OCI-LY3 (cell line): ENCODE measurements around the gene LAMTOR1.
A peak's percentile ranks its signal among the peaks of the same experiment; 100 is the strongest.

Experiments
- H2AFZ ChIP-seq: fragments of 200-600, 300-600 bp; shearing (Covaris generic); 2 replicates; pipeline ENCODE4 v1.6.0; 2014; ENCODE audit warnings: antibody characterized with exemption, low read depth, low read length
- H3K27ac ChIP-seq: fragments of 200-600, 300-600 bp; sonication (generic); 2 replicates; pipeline ENCODE4 v1.5.1; 2014; ENCODE audit warnings: mild to moderate bottlenecking, low read length, moderate library complexity, mixed read lengths
- H3K27me3 ChIP-seq: fragments of 200-600, 300-600 bp; sonication (generic); 2 replicates; pipeline ENCODE4 v1.6.1; 2014; ENCODE audit warnings: low read depth, low read length, mixed read lengths
- H3K36me3 ChIP-seq: fragments of 200-600, 300-600 bp; sonication (generic); replicated peaks from 2 replicates; pipeline ENCODE3; 2014; ENCODE audit warnings: low read depth, low read length, mixed read lengths
- H3K4me1 ChIP-seq: fragments of 300-600, 200-600 bp; sonication (generic); 2 replicates; pipeline ENCODE4 v1.6.1; 2014; ENCODE audit warnings: low read length, mixed read lengths
- H3K4me2 ChIP-seq: fragments of 200-600, 300-600 bp; sonication (generic); 2 replicates; pipeline ENCODE4 v1.6.1; 2014; ENCODE audit warnings: low read length, mixed read lengths
- H3K4me3 ChIP-seq: fragments of 300-600, 200-600 bp; sonication (generic); 2 replicates; pipeline ENCODE4 v1.5.1; 2014; ENCODE audit warnings: antibody characterized with exemption, mild to moderate bottlenecking, low read length, moderate library complexity
- H3K79me2 ChIP-seq: fragments of 300-600, 200-600 bp; shearing (Covaris generic); 2 replicates; pipeline ENCODE4 v1.6.1; 2014; ENCODE audit warnings: mild to moderate bottlenecking, low read length, mixed read lengths
- H3K9ac ChIP-seq: fragments of 300-600, 200-600 bp; shearing (Covaris generic); 2 replicates; pipeline ENCODE4 v1.6.0; 2014; ENCODE audit warnings: mild to moderate bottlenecking, low read length, moderate library complexity
- H3K9me3 ChIP-seq: fragments of 200-600, 300-600 bp; shearing (Covaris generic); 2 replicates; pipeline ENCODE4 v1.6.1; 2014; ENCODE audit warnings: low read length, mixed read lengths; ENCODE audit not compliant: insufficient read depth
- H4K20me1 ChIP-seq: fragments of 200-600, 300-600 bp; sonication (generic); 2 replicates; pipeline ENCODE4 v1.6.1; 2016; ENCODE audit warnings: low read length, mixed read lengths; ENCODE audit not compliant: insufficient read depth
- CTCF ChIP-seq: fragments of 200-600, 300-600 bp; sonication (generic); IDR thresholded peaks from 2 replicates; pipeline ENCODE4 v1.5.1; 2014; ENCODE audit warnings: antibody characterized with exemption, low read length, low read depth
- EZH2phosphoT487 ChIP-seq: fragments of 200-600 bp; shearing (Covaris generic); IDR thresholded peaks from 2 replicates; pipeline ENCODE4 v1.6.1; 2018; ENCODE audit warnings: antibody characterized with exemption, mixed run types, low read depth

Gene LAMTOR1

GRCh38 chr11:72084965-72085364 is 18.1 kb downstream of the LAMTOR1 start:
- Histone ChIP-seq H3K4me3 (no peak overlapping the region), H2AFZ (no peak overlapping the region), H3K36me3 (peaks cover 14% of the 10 kb centered on the region), H3K79me2 (peaks cover under 1% of the 10 kb centered on the region), H3K4me1 (peaks cover 10% of the 10 kb centered on the region), H3K27me3 (no peaks in the 10 kb centered on the region), H3K27ac (no peak overlapping the region), H3K4me2 (no peak overlapping the region), H4K20me1 (no peaks in the 10 kb centered on the region), H3K9ac (no peak overlapping the region), H3K9me3 (no peaks in the 10 kb centered on the region)
- TF ChIP-seq EZH2phosphoT487 (no peak), CTCF (no peak)

- H3K9ac ChIP-seq, result no peak overlapping the region
- H3K4me3 ChIP-seq, result no peak overlapping the region
- no peaks in the 10 kb centered on the region for H4K20me1 ChIP-seq
- peaks cover 10% of the 10 kb centered on the region for H3K79me2 ChIP-seq
- no peak overlapping the region for H3K27ac ChIP-seq
- no peaks in the 10 kb centered on the region for H3K27me3 ChIP-seq
- peaks cover 11% of the 10 kb centered on the region for H3K36me3 ChIP-seq
- H3K4me1 ChIP-seq, result peaks cover 14% of the 10 kb centered on the region
- H3K4me2 ChIP-seq, result no peak overlapping the region
- no peak overlapping the region for H2AFZ ChIP-seq
- TF ChIP-seq EZH2phosphoT487, result no peak
- no peak for TF ChIP-seq CTCF
- H3K9me3 ChIP-seq, result no peaks in the 10 kb centered on the region
These were observed 19.0 kb downstream of the LAMTOR1 start for GRCh38 chr11:72084076-72084475.

- Histone ChIP-seq H2AFZ (no peak overlapping the region), H3K4me2 (no peak overlapping the region), H3K9ac (no peak overlapping the region), H3K36me3 (peaks cover 7% of the 10 kb centered on the region), H3K4me1 (peaks cover 21% of the 10 kb centered on the region), H3K4me3 (no peak overlapping the region), H3K27ac (no peak overlapping the region), H3K9me3 (no peaks in the 10 kb centered on the region), H3K27me3 (no peaks in the 10 kb centered on the region), H3K79me2 (peaks cover 16% of the 10 kb centered on the region), H4K20me1 (no peaks in the 10 kb centered on the region)
- TF ChIP-seq CTCF (no peak), EZH2phosphoT487 (no peak)
These were observed 19.7 kb downstream of the LAMTOR1 start for GRCh38 chr11:72083414-72083813.

GRCh38 chr11:72081821-72082453 is 21.2 kb downstream of the LAMTOR1 start:
- Histone ChIP-seq H3K27me3 (no peaks in the 10 kb centered on the region), H3K9me3 (no peaks in the 10 kb centered on the region), H3K4me2 (peak overlapping the region; percentile 86; the same call in 1 of the 2 replicates), H3K36me3 (no peaks in the 10 kb centered on the region), H3K4me3 (no peak overlapping the region), H3K27ac (no peak overlapping the region), H2AFZ (no peak overlapping the region), H3K9ac (no peak overlapping the region), H3K79me2 (peaks cover 31% of the 10 kb centered on the region), H3K4me1 (peaks cover 29% of the 10 kb centered on the region), H4K20me1 (no peaks in the 10 kb centered on the region)
- TF ChIP-seq EZH2phosphoT487, result no peak
- no peak for TF ChIP-seq CTCF
